HEK293T (cell line): ENCODE data around the gene L2HGDH.

Source experiments
- ARNT ChIP-seq: fragments of 450-650 bp; IDR thresholded peaks from 2 replicates; pipeline ENCODE4 v1.6.1; 2017; ENCODE audit warnings: mild to moderate bottlenecking
- BHLHE40 ChIP-seq: fragments of 450-650 bp; IDR thresholded peaks from 2 replicates; pipeline ENCODE4 v1.6.1; 2016; ENCODE audit warnings: mild to moderate bottlenecking, moderate library complexity, borderline replicate concordance
- FOXA1 ChIP-seq: fragments of 450-650 bp; IDR thresholded peaks from 2 replicates; pipeline ENCODE4 v1.6.1; 2016; ENCODE audit warnings: mild to moderate bottlenecking
- FOXK2 ChIP-seq: fragments of 450-650 bp; IDR thresholded peaks from 2 replicates; pipeline ENCODE4 v1.6.1; 2016; ENCODE audit warnings: mild to moderate bottlenecking
- FOXM1 ChIP-seq: fragments of 450-650 bp; IDR thresholded peaks from 2 replicates; pipeline ENCODE4 v1.6.1; 2017; ENCODE audit warnings: mild to moderate bottlenecking, borderline replicate concordance
- NFRKB ChIP-seq: fragments of 450-650 bp; IDR thresholded peaks from 2 replicates; pipeline ENCODE4 v1.6.1; 2016; ENCODE audit warnings: mild to moderate bottlenecking, moderate library complexity
- SP1 ChIP-seq: fragments of 450-650 bp; IDR thresholded peaks from 2 replicates; pipeline ENCODE4 v1.6.1; 2017

- TF ChIP-seq FOXK2 (no peak), BHLHE40 (no peak), SP1 (no peak), FOXM1 (no peak), NFRKB (no peak), FOXA1 (no peak), ARNT (no peak)
Observed at GRCh38 chr14:50263321-50263720, 48.7 kb downstream of the L2HGDH start.
